ENCODE measurements around the gene TTC3.

Gene TTC3

DNA sequence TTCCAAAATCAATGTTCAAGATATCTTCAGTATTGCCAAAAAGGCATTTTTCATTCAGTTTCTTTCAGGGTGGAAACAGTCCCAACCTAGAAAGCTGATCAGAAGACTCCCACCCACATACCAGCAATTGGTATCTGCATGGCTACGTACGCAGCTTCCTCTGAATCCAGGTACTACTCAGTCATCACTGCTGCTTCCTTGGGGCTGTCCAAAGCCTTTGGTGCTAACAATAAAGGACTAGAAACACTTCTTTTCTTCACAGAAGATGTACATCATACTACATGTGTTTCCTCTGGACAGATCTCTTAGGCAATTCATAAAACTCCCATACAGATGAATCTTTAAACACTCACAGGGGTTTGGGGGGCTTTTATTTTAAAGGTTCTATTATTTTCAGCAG, 164.3 kb downstream of the TTC3 start:
- DNase-seq (ENCODE audit: low read depth): no peak
- no peak overlapping the region for H3K4me3 ChIP-seq (ENCODE audit: control insufficient read depth, low read depth, low read length)
- TF ChIP-seq, protein P1, sequence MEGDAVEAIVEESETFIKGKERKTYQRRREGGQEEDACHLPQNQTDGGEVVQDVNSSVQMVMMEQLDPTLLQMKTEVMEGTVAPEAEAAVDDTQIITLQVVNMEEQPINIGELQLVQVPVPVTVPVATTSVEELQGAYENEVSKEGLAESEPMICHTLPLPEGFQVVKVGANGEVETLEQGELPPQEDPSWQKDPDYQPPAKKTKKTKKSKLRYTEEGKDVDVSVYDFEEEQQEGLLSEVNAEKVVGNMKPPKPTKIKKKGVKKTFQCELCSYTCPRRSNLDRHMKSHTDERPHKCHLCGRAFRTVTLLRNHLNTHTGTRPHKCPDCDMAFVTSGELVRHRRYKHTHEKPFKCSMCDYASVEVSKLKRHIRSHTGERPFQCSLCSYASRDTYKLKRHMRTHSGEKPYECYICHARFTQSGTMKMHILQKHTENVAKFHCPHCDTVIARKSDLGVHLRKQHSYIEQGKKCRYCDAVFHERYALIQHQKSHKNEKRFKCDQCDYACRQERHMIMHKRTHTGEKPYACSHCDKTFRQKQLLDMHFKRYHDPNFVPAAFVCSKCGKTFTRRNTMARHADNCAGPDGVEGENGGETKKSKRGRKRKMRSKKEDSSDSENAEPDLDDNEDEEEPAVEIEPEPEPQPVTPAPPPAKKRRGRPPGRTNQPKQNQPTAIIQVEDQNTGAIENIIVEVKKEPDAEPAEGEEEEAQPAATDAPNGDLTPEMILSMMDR (IDR thresholded peaks at IDR 0.05; ENCODE audit: control insufficient read depth, insufficient read depth, low read depth, low read length, missing control alignments): no peak

DNA sequence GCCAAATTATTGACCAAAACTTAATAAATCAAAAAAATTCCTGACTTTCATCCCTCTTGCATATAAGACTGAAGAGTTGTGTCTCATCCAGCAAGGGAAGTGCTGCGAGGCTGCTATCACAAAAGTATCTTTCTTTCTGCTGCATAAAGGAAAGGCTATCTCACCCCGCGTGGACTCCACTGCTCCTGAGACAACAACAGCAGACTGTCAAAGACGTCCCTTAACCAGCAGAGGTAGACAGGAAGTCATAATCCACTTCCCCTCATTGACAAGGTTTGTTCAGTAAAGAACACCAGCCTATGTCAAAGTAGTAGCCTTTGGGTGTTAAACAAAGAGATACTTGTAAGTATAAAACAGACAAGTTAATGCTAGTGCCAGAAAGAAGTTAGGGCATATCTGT, 164.7 kb downstream of the TTC3 start:
- no peak overlapping the region for H3K4me3 ChIP-seq (ENCODE audit: control insufficient read depth, low read depth, low read length)
- TF ChIP-seq, protein P1 (IDR thresholded peaks at IDR 0.05; ENCODE audit: control insufficient read depth, insufficient read depth, low read depth, low read length, missing control alignments): no peak
- DNase-seq (ENCODE audit: low read depth): no peak

DNA sequence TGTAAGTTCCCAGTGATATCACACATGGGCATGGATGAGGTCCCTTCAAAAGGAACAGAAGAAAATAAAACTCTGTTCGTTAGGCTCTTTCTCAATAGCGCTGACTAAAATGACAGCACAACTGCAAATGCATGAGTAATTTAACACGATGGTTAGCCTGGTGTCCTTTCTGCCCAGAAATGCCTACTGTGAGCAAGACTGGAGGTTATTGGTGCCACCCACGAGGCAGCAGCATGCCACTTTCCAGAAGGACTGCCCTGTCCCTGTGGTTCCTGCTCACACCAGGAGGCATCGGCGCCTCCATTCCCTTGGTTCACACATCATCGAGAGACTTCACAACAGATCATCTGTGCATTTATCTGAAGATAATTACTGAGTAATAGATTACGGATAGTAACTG, 167.9 kb downstream of the TTC3 start:
- no peak for DNase-seq (ENCODE audit: low read depth)
- TF ChIP-seq, protein P1 (IDR thresholded peaks at IDR 0.05; ENCODE audit: control insufficient read depth, insufficient read depth, low read depth, low read length, missing control alignments): no peak
- H3K4me3 ChIP-seq (ENCODE audit: control insufficient read depth, low read depth, low read length): no peak overlapping the region

DNA sequence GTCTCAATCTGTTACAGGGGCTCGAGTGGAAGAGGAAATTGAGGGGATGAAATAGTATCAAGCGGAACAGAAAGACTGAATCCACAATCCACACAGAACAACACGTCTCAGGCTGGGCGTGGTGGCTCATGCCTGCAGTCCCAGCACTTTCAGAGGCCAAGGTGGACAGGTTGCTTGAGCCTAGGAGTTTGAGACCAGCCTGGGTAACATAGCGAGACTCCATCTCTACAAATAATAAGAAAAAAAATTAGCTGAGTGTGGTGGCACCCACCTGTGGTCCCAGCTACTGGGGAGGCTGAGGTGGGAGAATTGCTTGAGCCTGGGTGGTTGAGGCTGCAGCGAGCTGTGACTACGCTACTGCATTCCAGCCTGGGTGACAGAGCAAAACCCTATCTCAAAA, 168.4 kb downstream of the TTC3 start:
- TF ChIP-seq, protein P1 (IDR thresholded peaks at IDR 0.05; ENCODE audit: control insufficient read depth, insufficient read depth, low read depth, low read length, missing control alignments): no peak
- no peak overlapping the region for H3K4me3 ChIP-seq (ENCODE audit: control insufficient read depth, low read depth, low read length)
- no peak for DNase-seq (ENCODE audit: low read depth)

DNA sequence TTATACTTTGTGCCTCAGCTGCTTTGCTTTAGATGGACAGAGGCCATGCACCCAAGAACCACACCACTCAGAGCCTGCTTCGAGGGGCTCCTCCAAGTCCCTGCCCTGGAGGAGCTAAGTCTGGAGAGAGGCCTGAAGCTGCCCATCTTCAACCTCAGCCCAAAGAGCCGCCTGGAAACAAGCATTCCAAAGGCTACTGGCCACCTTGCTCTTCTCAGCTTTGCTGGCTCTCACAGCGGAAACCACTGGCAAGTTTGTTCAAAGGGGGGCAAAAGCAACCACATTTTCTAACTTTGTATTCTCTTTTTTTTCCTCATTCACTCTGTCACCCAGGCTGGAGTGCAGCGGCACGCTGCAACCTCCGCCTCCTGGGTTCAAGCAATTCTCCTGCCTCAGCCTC, 170.9 kb downstream of the TTC3 start:
- no peak overlapping the region for H3K4me3 ChIP-seq (ENCODE audit: control insufficient read depth, low read depth, low read length)
- DNase-seq (ENCODE audit: low read depth): no peak
- TF ChIP-seq, protein P1 (IDR thresholded peaks at IDR 0.05; ENCODE audit: control insufficient read depth, insufficient read depth, low read depth, low read length, missing control alignments): no peak

DNA sequence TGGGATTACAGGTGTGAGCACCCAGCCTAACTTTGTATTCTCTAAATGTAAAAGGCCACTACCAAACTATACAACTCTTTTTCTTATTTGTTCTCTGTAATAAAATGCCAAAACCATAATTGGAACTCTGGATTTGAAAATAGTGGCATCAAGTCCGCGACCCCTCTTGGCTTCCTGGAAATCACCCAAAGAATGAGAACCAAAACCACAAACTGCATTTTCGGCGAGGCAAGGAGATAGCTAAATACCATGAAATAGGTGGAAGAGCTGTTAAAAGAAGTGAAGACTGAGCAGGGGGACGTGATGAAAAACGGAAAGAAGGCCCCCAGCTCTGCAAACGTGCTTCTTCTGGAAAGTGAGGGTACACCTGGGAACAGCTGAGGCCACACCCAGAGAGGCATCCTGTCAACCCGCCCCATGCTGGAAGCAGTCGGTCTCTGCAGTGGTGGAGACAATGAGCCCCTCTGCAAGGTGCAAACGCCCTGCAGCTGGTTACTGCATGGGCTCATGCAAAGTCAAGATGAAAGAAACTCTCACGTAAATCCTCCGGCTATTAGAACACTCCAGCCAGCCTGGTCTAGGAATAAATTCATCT, 171.5 kb downstream of the TTC3 start:
- H3K4me3 ChIP-seq (ENCODE audit: control insufficient read depth, low read depth, low read length): no peak overlapping the region
- TF ChIP-seq, protein P1 (IDR thresholded peaks at IDR 0.05; ENCODE audit: control insufficient read depth, insufficient read depth, low read depth, low read length, missing control alignments): no peak
- no peak for DNase-seq (ENCODE audit: low read depth)

DNA sequence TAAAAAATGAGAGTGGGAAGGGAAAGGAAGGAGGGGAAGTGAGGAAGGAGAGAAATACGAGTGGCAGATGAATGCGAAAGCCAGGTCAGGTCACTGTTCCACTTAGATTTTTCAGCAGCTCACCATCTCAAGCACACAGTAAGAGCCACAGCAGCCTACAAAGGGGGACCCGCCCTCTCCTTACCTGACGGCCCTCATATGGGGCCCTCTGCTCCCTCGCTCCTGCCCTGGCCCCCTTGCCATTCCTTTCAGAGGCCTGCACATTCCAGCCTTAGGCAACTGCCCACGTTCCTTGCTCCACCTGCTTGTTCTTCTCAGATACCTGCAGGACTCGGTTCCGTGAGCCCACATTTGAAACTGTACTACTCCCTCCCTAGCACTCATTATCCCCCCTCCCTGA, 172.1 kb downstream of the TTC3 start:
- DNase-seq (ENCODE audit: low read depth): no peak
- TF ChIP-seq, protein P1 (IDR thresholded peaks at IDR 0.05; ENCODE audit: control insufficient read depth, insufficient read depth, low read depth, low read length, missing control alignments): no peak
- H3K4me3 ChIP-seq (ENCODE audit: control insufficient read depth, low read depth, low read length): no peak overlapping the region
